GM12878 (cell line): ENCODE results near the gene STAMBP. TPM values are rescaled to one million over a fixed set of nuclear protein-coding genes. Genes with fewer than 3 reads are reported as not detected.

Experiments
- ATAC-seq: fragments of 200-7000 bp; cut with Tn5 transposase; 3 replicates; pipeline ENCODE4 v1.9.1; 2020; ENCODE audit warnings: mild to moderate bottlenecking, moderate library complexity
- BruUV-seq: library from RNA; stranded (reverse); fragments of 400-500 nt; replicated peaks from 2 replicates; lab custom pipeline; 2021; lab: Mats Ljungman, UMichigan
- CTCF ChIA-PET: fragments of 300-600 bp; sonication (Branson Sonifier 250); formaldehyde crosslinking; extraction: SDS; loops from one replicate; lab custom pipeline; 2021; ENCODE audit warnings: inconsistent platforms; lab: Yijun Ruan, JAX
- POLR2A ChIA-PET: fragments of 350-600 bp; formaldehyde crosslinking; extraction: SDS; loops from one replicate; lab custom pipeline; 2021; ENCODE audit warnings: inconsistent platforms; lab: Charles Lee
- RAD21 ChIA-PET: fragments of 300-600 bp; sonication (Branson Sonifier 250); formaldehyde crosslinking; loops from one replicate; lab custom pipeline; 2023; ENCODE audit warnings: antibody characterized with exemption; ENCODE audit not compliant: unreplicated experiment; lab: Charles Lee
- SMC1A ChIA-PET: fragments of 300-600 bp; sonication (Branson Sonifier 250); formaldehyde crosslinking; loops from one replicate; lab custom pipeline; 2023; ENCODE audit not compliant: unreplicated experiment, uncharacterized antibody; lab: Charles Lee
- DNase-seq: peaks from one replicate; pipeline ENCODE4 v3.0.0-alpha.2; 2011; ENCODE audit warnings: low read depth, low spot score
- FAIRE-seq: peaks from 3 replicates; lab custom pipeline; 2011; peaks lifted over from hg19 to GRCh38; lab: Jason Lieb, UNC
- H2AFZ ChIP-seq: 2 replicates; pipeline ENCODE4 v1.6.0; 2011; ENCODE audit warnings: low read depth, low read length, control low read depth; ENCODE audit not compliant: control insufficient read depth
- H3K27ac ChIP-seq: 2 replicates; pipeline ENCODE4 v1.5.1; 2011; ENCODE audit warnings: control low read depth; ENCODE audit not compliant: control insufficient read depth, insufficient read depth
- H3K27me3 ChIP-seq, 2 experiments: replicated peaks in 1 of 2; 2 replicates each; pipeline versions ENCODE4 v1.6.0 to v1.6.1; 2011; ENCODE audit warnings: low read length in 1 of 2; ENCODE audit not compliant: control insufficient read depth in 2 of 2, insufficient read depth in 2 of 2
- H3K36me3 ChIP-seq, 2 experiments: 2 replicates each; pipeline ENCODE4 v1.5.1; 2011; ENCODE audit warnings: low read length in 1 of 2; ENCODE audit not compliant: control insufficient read depth in 2 of 2, insufficient read depth in 2 of 2
- H3K4me1 ChIP-seq: 2 replicates; pipeline ENCODE4 v1.6.1; 2011; ENCODE audit warnings: mild to moderate bottlenecking, low read length, moderate library complexity, mixed read lengths; ENCODE audit not compliant: control insufficient read depth, insufficient read depth
- H3K4me2 ChIP-seq: 2 replicates; pipeline ENCODE4 v1.6.0; 2011; ENCODE audit warnings: control low read depth; ENCODE audit not compliant: control insufficient read depth, insufficient read depth
- H3K4me3 ChIP-seq: fragments of 200-600 bp; sonication (generic); 2 replicates; pipeline ENCODE4 v1.5.1; 2016
- H3K79me2 ChIP-seq: 2 replicates; pipeline ENCODE4 v1.6.0; 2011; ENCODE audit warnings: low read length; ENCODE audit not compliant: control insufficient read depth, insufficient read depth
- H3K9ac ChIP-seq: 2 replicates; pipeline ENCODE4 v1.8.0; 2011; ENCODE audit warnings: low read length, control low read depth, mixed read lengths; ENCODE audit not compliant: control insufficient read depth, insufficient read depth
- H3K9me3 ChIP-seq: replicated peaks from 3 replicates; pipeline ENCODE4 v1.5.1; 2011; ENCODE audit warnings: mild to moderate bottlenecking, low read length; ENCODE audit not compliant: control insufficient read depth, insufficient read depth
- H4K20me1 ChIP-seq: 2 replicates; pipeline ENCODE4 v1.6.0; 2011; ENCODE audit not compliant: control insufficient read depth, insufficient read depth
- CREM ChIP-seq: IDR thresholded peaks from 2 replicates; pipeline ENCODE4 v1.6.1; 2014; ENCODE audit warnings: antibody characterized with exemption, low read depth
- E2F4 ChIP-seq: IDR thresholded peaks from 2 replicates; pipeline ENCODE4 v1.6.1; 2012; ENCODE audit warnings: low read depth, low read length, improper control_type of control experiment
- HSF1 ChIP-seq: fragments of 150-350 bp; IDR thresholded peaks from 2 replicates; pipeline ENCODE4 v1.6.1; 2014; ENCODE audit warnings: mild to moderate bottlenecking, low read depth, low read length
- KAT2A ChIP-seq: conservative IDR thresholded peaks from 2 replicates; pipeline ENCODE4 v1.6.1; 2011; ENCODE audit warnings: low read depth, low read length; ENCODE audit not compliant: control insufficient read depth
- MTA2 ChIP-seq: fragments of 450-650 bp; IDR thresholded peaks from 2 replicates; pipeline ENCODE4 v1.6.1; 2016; ENCODE audit warnings: low read depth, mild to moderate bottlenecking, moderate library complexity
- MTA3 ChIP-seq: IDR thresholded peaks from 2 replicates; pipeline ENCODE4 v1.6.1; 2012; ENCODE audit warnings: low read length, inconsistent platforms, borderline replicate concordance
- NFIC ChIP-seq: IDR thresholded peaks from 2 replicates; pipeline ENCODE4 v1.6.1; 2012; ENCODE audit warnings: low read depth, mild to moderate bottlenecking, inconsistent platforms, low read length, moderate library complexity
- NKRF ChIP-seq: fragments of 450-650 bp; conservative IDR thresholded peaks from 2 replicates; pipeline ENCODE4 v1.6.1; 2017; ENCODE audit warnings: mild to moderate bottlenecking, moderate library complexity
- POLR2A ChIP-seq: IDR thresholded peaks from 2 replicates; pipeline ENCODE4 v1.6.1; 2011; ENCODE audit warnings: low read depth, mild to moderate bottlenecking, low read length
- SREBF2 ChIP-seq: IDR thresholded peaks from 2 replicates; pipeline ENCODE4 v1.6.1; 2012; ENCODE audit warnings: mild to moderate bottlenecking, low read length
- STAT3 ChIP-seq: IDR thresholded peaks from 2 replicates; pipeline ENCODE4 v1.6.1; 2011; ENCODE audit warnings: low read depth, low read length, improper control_type of control experiment
- SUPT20H ChIP-seq: IDR thresholded peaks from 2 replicates; pipeline ENCODE4 v1.6.1; 2011; ENCODE audit warnings: low read depth, mild to moderate bottlenecking, low read length, moderate library complexity, borderline replicate concordance; ENCODE audit not compliant: control insufficient read depth
- ZNF217 ChIP-seq: fragments of 450-650 bp; IDR thresholded peaks from 2 replicates; pipeline ENCODE4 v1.6.1; 2017; ENCODE audit warnings: antibody characterized with exemption, mild to moderate bottlenecking
- WGBS: methylation state at CpG from one replicate; pipeline ENCODE4 v1.1.6; 2016; ENCODE audit warnings: low lambda C conversion rate; ENCODE audit not compliant: insufficient replicate concordance, insufficient coverage; ENCODE audit errors: missing lambda C conversion rate; 5-methylcytosine and 5-hydroxymethylcytosine counted together
- in situ Hi-C: fragments of 300-500 bp; cut with MboI; formaldehyde crosslinking; loops from 9 replicates; pipeline ENCODE4 v1.14.3; 2018; ENCODE audit warnings: mixed read lengths
- intact Hi-C: fragments of 100-400 bp; cut with micrococcal nuclease; formaldehyde crosslinking; loops from one replicate; pipeline ENCODE4 v1.14.2; 2022; ENCODE audit not compliant: unreplicated experiment
- polyA plus RNA-seq, 11 experiments: library from polyadenylated mRNA; depleted of rRNA in 4 of 11; unstranded in 6 of 11; stranded (reverse) in 5 of 11; fragments of >200 nt; fragmentation: Nextera tagmentation in 4 of 11; fragmentation: Illumina TruSeq in 1 of 11; extraction: Ambion mirVana in 4 of 11; extraction: Trizol in 1 of 11; gene quantifications; 1 replicate in 1 of 11; 2 replicates in 10 of 11; pipeline versions ENCODE4 v1.2.1 to v1.2.3, GENCODE V29; 2011 to 2016; ENCODE audit warnings: inconsistent platforms in 2 of 11, missing spikeins in 2 of 11, low read depth in 1 of 11
- total RNA-seq, 4 experiments: library from RNA; depleted of rRNA in 3 of 4; stranded (reverse); fragments of >200 nt in 3 of 4; fragmentation: Illumina TruSeq in 1 of 4; extraction: Trizol in 1 of 4; gene quantifications; 2 replicates each; pipeline versions ENCODE4 v1.2.1 to v1.2.3, GENCODE V29; 2013 to 2021

Gene STAMBP
- total and polyA plus RNA-seq, 10 of the 15 experiments (the other 5 are each of a cell fraction or from before 2014, with no cell fraction given), result 38.9 to 84.1 (median 69.7) TPM

GRCh38 chr2:73895473-73895872, 66.7 kb downstream of the STAMBP start:
- BruUV-seq, result no TSS peak

GRCh38 chr2:73896362-73897239, 67.8 kb downstream of the STAMBP start:
- CTCF ChIA-PET, result interaction anchor here (0.7 to 1.7 kb wide), 9 partner anchors 11 to 255 kb away, joined by 3 to 8 read pairs (median 3); no protein-coding TSS in a partner anchor
- 29% methylated on average over 15 of the region's 15 CpGs for WGBS
- peak overlapping the region; percentile 36 for H3K4me2 ChIP-seq
- intact Hi-C loops (no loop called here), in situ Hi-C loops (no loop called here)
- no peaks in the 10 kb centered on the region for H4K20me1 ChIP-seq
- H3K4me1 ChIP-seq, result peaks cover 14% of the 10 kb centered on the region
- SMC1A ChIA-PET, result interaction anchor here (0.5 to 1.4 kb wide), 15 partner anchors 9 to 90 kb away, joined by 3 to 10 read pairs (median 3); partner anchors contain the start of gene STAMBP
- no peaks in the 10 kb centered on the region for H3K79me2 ChIP-seq
- H3K9ac ChIP-seq, result peak overlapping the region; percentile 24; the same call in 1 of the 2 replicates
- no peaks in the 10 kb centered on the region for H3K27me3 ChIP-seq
- no peaks in the 10 kb centered on the region for H3K36me3 ChIP-seq
- peak overlapping the region; percentile 20 for H2AFZ ChIP-seq
- BruUV-seq, result no TSS peak
- no peak overlapping the region for H3K4me3 ChIP-seq
- RAD21 ChIA-PET, result interaction anchor here (0.7 to 1.4 kb wide), 4 partner anchors 84 to 511 kb away, joined by 3 to 5 read pairs (median 4); partner anchors contain the start of genes ALMS1 and BOLA3
- DNase-seq, result peak; percentile 68
- POLR2A ChIA-PET, result interaction anchor here (0.6 to 1.4 kb wide), 7 partner anchors 13 to 285 kb away, joined by 3 to 8 read pairs (median 5); partner anchors contain the start of gene MOB1A
- H3K27ac ChIP-seq, result no peak overlapping the region
- no peaks in the 10 kb centered on the region for H3K9me3 ChIP-seq
- FAIRE-seq, result peak; percentile 61
- ATAC-seq, result peak; percentile 92
- TF ChIP-seq NKRF (no peak), HSF1 (no peak), MTA3 (no peak), E2F4 (no peak), POLR2A (no peak), KAT2A (no peak), SREBF2 (no peak)

More at GRCh38 chr2:73895473-73895872, 66.7 kb downstream of the STAMBP start:
- SMC1A ChIA-PET, result interaction anchor here (0.6 to 1.4 kb wide), 2 partner anchors 8 to 28 kb away, joined by 3 to 4 read pairs; no protein-coding TSS in a partner anchor
- CTCF ChIA-PET, result interaction anchor here (0.7 to 1.7 kb wide), 3 partner anchors 17 to 92 kb away, joined by 3 to 7 read pairs (median 4); no protein-coding TSS in a partner anchor
- POLR2A ChIA-PET, result interaction anchor here (0.6 to 1.1 kb wide), 3 partner anchors 74 to 286 kb away, joined by 3 to 7 read pairs (median 5); no protein-coding TSS in a partner anchor
- Histone ChIP-seq H3K4me2 (no peak overlapping the region), H3K27me3 (no peaks in the 10 kb centered on the region), H3K27ac (no peak overlapping the region), H3K36me3 (no peaks in the 10 kb centered on the region), H3K9ac (no peak overlapping the region), H3K9me3 (no peaks in the 10 kb centered on the region), H3K4me3 (no peak overlapping the region), H2AFZ (no peak overlapping the region), H3K79me2 (no peaks in the 10 kb centered on the region), H4K20me1 (no peaks in the 10 kb centered on the region), H3K4me1 (peaks cover 14% of the 10 kb centered on the region)
- ATAC-seq (no peak), FAIRE-seq (no peak), DNase-seq (no peak)
- intact Hi-C loops (no loop called here), in situ Hi-C loops (no loop called here)
- RAD21 ChIA-PET, result interaction anchor here (0.5 to 0.9 kb wide), 3 partner anchors 12 to 510 kb away, joined by 3 read pairs; partner anchors contain the start of gene ALMS1
- 89% methylated on average over 9 of the region's 9 CpGs for WGBS
- TF ChIP-seq MTA2 (no peak), STAT3 (no peak), NFIC (no peak), CREM (no peak), ZNF217 (no peak), SUPT20H (no peak)
